Thyroid gland (tissue), 4 donors: Measurements from ENCODE around the gene CEACAM18. TPM values are rescaled to one million over a fixed set of nuclear protein-coding genes. Genes with fewer than 3 reads are reported as not detected.

ENCODE experiments used
- DNase-seq, 2 donors: peaks; one replicate each; pipeline ENCODE4 v3.0.0-alpha.2; 2019
- H3K27ac ChIP-seq, 3 donors: fragments of 200-600 bp; sonication (generic); 1 replicate in 2 of 3; 2 replicates in 1 of 3; pipeline ENCODE4 v1.5.1; 2016 to 2019; ENCODE audit warnings: mild to moderate bottlenecking in 1 of 3, moderate library complexity in 1 of 3
- H3K27me3 ChIP-seq: fragments of 200-600 bp; sonication (generic); one replicate; pipeline ENCODE4 v1.5.1; 2019
- H3K36me3 ChIP-seq, 2 donors: fragments of 200-600 bp; sonication (generic); one replicate each; pipeline ENCODE4 v1.5.1; 2016 to 2019
- H3K4me1 ChIP-seq, 2 donors: fragments of 200-600 bp; sonication (generic); one replicate each; pipeline ENCODE4 v1.5.1; 2017 to 2019
- H3K4me3 ChIP-seq, 3 donors: fragments of 200-600 bp; sonication (generic); replicated peaks in 1 of 3; 1 replicate in 2 of 3; 2 replicates in 1 of 3; pipeline ENCODE4 v1.5.1; 2016; ENCODE audit warnings: mild to moderate bottlenecking in 1 of 3
- H3K9me3 ChIP-seq: fragments of 200-600 bp; sonication (generic); one replicate; pipeline ENCODE4 v1.5.1; 2017
- POLR2A ChIP-seq, 2 donors: fragments of 450-650 bp; IDR thresholded peaks; one replicate each; pipeline ENCODE4 v1.6.1; 2017; ENCODE audit warnings: antibody characterized with exemption in 2 of 2, mild to moderate bottlenecking in 2 of 2, moderate library complexity in 1 of 2
- WGBS, 2 donors: methylation state at CpG; one replicate each; pipeline ENCODE4 v1.1.5; 2017; 5-methylcytosine and 5-hydroxymethylcytosine counted together
- intact Hi-C: fragments of 100-400 bp; cut with DNase I; formaldehyde crosslinking; loops from one replicate; pipeline ENCODE4 v1.15.1; 2023
- total RNA-seq, 4 donors: library from RNA; depleted of rRNA; stranded (reverse); fragments of >200 nt; gene quantifications; one replicate each; pipeline ENCODE4 v1.2.3, GENCODE V29; 2016
- TF ChIP-seq, protein P1 (sequence below), 6 experiments: fragments of 200-600 bp in 3 of 6; fragments of 450-650 bp in 3 of 6; sonication (generic) in 3 of 6; IDR thresholded peaks; one replicate each; pipeline ENCODE4 v1.5.1; 2016 to 2019; ENCODE audit warnings: antibody characterized with exemption in 6 of 6, mild to moderate bottlenecking in 2 of 6, inconsistent platforms in 1 of 6, moderate library complexity in 1 of 6

The CEACAM18 gene
- total RNA-seq, 4 donors from 2014 or later: not detected

DNA sequence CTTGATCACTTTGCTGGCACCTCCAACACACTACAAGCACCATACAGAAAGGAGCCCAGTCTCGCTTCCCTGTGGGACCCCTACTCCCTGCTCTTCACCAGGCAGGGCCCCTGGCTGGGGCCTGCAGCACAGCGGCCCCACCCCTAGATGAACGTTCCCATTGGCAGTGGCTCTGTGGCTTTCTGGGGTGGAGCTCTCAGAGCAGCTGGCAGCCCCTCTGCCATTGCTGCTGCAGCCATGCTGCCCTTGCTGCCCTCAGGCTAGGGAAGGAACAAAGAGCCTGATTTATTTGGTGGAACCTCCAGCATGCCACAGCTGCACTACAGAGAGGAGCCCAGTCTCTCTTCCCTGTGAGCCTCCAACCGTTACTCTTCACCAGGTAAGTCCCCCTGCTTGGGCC lies 47.3 kb downstream of the CEACAM18 start:
- Histone ChIP-seq H3K4me1 (no peaks in the 10 kb centered on the region), H3K4me3 (no peak overlapping the region), H3K36me3 (no peaks in the 10 kb centered on the region), H3K27me3 (no peaks in the 10 kb centered on the region), H3K9me3 (no peaks in the 10 kb centered on the region), H3K27ac (no peak overlapping the region)
- WGBS, 2 donors: 33 to 58% methylated on average over 1 to 4 of the region's 4 CpGs
- intact Hi-C loops: no loop called here
- DNase-seq: no peak
- no peak for TF ChIP-seq POLR2A (IDR thresholded peaks at IDR 0.05)
- TF ChIP-seq, protein P1, sequence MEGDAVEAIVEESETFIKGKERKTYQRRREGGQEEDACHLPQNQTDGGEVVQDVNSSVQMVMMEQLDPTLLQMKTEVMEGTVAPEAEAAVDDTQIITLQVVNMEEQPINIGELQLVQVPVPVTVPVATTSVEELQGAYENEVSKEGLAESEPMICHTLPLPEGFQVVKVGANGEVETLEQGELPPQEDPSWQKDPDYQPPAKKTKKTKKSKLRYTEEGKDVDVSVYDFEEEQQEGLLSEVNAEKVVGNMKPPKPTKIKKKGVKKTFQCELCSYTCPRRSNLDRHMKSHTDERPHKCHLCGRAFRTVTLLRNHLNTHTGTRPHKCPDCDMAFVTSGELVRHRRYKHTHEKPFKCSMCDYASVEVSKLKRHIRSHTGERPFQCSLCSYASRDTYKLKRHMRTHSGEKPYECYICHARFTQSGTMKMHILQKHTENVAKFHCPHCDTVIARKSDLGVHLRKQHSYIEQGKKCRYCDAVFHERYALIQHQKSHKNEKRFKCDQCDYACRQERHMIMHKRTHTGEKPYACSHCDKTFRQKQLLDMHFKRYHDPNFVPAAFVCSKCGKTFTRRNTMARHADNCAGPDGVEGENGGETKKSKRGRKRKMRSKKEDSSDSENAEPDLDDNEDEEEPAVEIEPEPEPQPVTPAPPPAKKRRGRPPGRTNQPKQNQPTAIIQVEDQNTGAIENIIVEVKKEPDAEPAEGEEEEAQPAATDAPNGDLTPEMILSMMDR (IDR thresholded peaks at IDR 0.05): no peak

DNA sequence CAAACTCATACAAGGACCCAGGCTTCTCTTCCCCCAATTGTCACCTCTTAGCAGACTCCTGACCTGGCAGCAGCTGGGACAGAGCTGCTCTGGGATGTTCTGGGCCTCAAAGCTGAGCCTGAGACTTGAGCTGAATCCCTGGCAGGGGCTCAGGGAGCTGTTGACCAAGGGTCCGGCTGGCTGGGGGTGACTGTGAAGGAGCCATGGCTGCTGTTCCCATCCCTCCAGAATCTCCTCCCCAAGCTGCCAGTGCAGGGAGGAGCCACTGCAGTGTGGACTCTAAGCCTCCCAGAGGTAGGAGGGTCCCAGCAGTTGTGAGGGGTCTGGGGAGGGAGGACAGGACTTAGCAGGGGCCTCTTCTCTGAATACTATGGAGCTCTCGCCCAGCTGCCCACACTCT lies 51.0 kb downstream of the CEACAM18 start:
- Histone ChIP-seq H3K4me1 (no peaks in the 10 kb centered on the region), H3K9me3 (no peaks in the 10 kb centered on the region), H3K27ac (no peak overlapping the region), H3K27me3 (no peaks in the 10 kb centered on the region), H3K36me3 (no peaks in the 10 kb centered on the region), H3K4me3 (no peak overlapping the region)
- no peak for DNase-seq
- intact Hi-C loops: no loop called here
- TF ChIP-seq, protein P1 (IDR thresholded peaks at IDR 0.05): no peak
- no peak for TF ChIP-seq POLR2A (IDR thresholded peaks at IDR 0.05)
- WGBS, 2 donors: 47 to 73% methylated on average over 2 of the region's 2 CpGs

DNA sequence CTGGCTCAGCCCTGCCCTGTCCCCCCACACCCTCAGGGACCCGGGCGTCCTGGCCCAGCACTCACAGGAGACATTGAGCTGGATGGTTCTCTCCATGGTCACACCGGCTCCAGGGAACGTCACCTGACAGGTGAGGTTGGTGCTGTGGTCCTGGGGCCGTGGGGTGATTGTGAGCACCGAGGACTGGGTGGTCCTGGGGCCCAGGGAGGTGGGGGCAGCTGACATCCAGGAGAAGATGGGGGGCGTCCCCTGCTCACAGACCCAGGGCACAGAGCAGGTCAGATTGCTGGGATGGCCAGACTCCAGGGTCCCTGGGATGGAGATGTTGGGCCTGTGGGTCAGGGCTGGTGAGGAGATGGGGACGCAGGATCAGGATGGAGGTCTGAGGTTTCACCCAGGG lies 52.3 kb downstream of the CEACAM18 start:
- H3K9me3 ChIP-seq: no peaks in the 10 kb centered on the region
- TF ChIP-seq, protein P1 (IDR thresholded peaks at IDR 0.05): no peak
- no peak for TF ChIP-seq POLR2A (IDR thresholded peaks at IDR 0.05)
- H3K4me3 ChIP-seq: no peak overlapping the region
- H3K4me1 ChIP-seq: no peaks in the 10 kb centered on the region
- H3K36me3 ChIP-seq: no peaks in the 10 kb centered on the region
- 90 to 91% methylated on average over 6 to 8 of the region's 8 CpGs for WGBS, 2 donors
- no peaks in the 10 kb centered on the region for H3K27me3 ChIP-seq
- intact Hi-C loops: no loop called here
- no peak for DNase-seq
- H3K27ac ChIP-seq: no peak overlapping the region

DNA sequence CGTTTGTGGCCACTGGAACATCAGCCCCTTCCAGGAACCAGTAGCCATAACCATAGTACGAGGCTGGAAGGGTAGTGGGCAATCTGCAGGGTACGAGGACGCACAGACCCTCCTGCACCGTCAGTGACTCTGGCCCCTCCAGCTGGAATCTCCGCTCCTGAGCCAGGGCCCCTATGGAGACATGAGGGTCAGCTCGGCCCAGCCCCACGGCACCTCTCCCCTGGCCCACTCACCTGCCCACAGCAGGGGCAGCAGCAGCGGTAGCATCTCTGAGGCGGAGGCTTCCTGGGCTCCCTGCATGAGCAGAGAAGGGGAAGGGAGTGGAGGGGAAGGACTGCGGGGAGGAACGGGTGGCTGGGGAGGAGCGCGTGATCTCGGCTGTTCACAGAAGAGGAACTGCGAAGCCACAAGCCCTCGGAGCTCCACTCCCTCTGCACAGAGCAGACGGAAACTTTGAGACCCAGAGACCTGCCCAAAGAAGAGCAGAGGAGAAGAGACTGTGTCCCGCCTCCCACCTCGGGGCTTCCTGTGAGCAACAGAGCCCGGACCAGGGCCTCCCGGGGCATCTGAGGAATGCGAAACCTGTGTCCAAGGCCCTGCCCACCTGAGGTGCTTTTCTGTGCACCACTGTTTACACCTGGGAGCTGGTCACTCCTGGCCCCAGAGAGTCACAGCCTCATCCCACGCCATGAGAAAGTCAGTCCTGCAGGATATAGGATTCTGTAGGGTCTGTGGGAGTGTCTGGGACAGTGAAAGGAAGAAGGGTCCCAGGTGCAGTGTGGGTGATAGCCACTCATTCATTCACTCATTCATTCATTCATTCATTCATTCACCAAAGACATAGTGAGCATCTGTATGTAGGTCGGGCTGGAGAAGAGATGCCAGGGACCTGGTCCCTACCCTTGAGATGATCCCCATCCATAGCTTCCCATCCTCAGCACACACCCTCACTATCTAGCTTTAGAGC lies 53.3 kb downstream of the CEACAM18 start, which contains the start of gene SIGLEC6:
SIGLEC6 (minus strand) TSS at position 322 of the 967 bp plus-strand sequence; CDS start at position 300, 22 bp downstream.
- Histone ChIP-seq H3K4me1 (no peaks in the 10 kb centered on the region), H3K36me3 (no peaks in the 10 kb centered on the region), H3K27ac (no peak within 1 kb of the TSS), H3K27me3 (no peaks in the 10 kb centered on the region), H3K9me3 (no peaks in the 10 kb centered on the region), H3K4me3 (no peak within 1 kb of the TSS)
- TF ChIP-seq, protein P1 (IDR thresholded peaks at IDR 0.05): no peak
- peak in 1 of 2 donors; percentile 9 for DNase-seq
- 24 to 36% methylated on average over 21 to 25 of the region's 25 CpGs for WGBS, 2 donors
- intact Hi-C loops: no loop called here

DNA sequence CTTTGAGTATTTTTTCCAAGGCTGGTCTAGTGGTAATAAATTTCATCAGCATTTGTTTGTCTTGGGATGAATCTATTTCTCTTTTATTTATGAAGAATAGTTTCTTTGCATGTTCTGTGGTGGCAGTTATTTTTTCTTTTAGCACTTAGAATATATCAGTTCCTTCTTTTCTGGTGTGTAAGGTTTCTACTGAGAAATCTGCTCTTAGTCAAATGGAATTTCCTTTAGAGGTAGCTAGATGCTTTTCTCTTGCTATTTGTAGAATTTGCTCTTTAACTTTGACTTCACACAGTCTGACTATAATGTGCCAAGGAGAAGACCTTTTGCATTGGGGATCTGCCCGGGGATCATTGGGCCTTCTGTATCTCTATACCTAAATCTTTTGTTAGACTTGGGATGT lies 57.2 kb downstream of the CEACAM18 start:
- Histone ChIP-seq H3K4me3 (no peak overlapping the region), H3K9me3 (no peaks in the 10 kb centered on the region), H3K36me3 (no peaks in the 10 kb centered on the region), H3K4me1 (no peaks in the 10 kb centered on the region), H3K27ac (no peak overlapping the region), H3K27me3 (no peaks in the 10 kb centered on the region)
- no peak for DNase-seq
- intact Hi-C loops: no loop called here
- no peak for TF ChIP-seq POLR2A (IDR thresholded peaks at IDR 0.05)
- TF ChIP-seq, protein P1 (IDR thresholded peaks at IDR 0.05): no peak
- 80 to 97% methylated on average over 1 of the region's 1 CpG for whole genome bisulfite sequencing, 2 donors
